ENCODE measurements around the gene NOS3. TPM values are rescaled to one million over a fixed set of nuclear protein-coding genes. Genes with fewer than 3 reads are reported as not detected.

The NOS3 gene
- total and polyA plus RNA-seq, 2 of the 13 experiments (the other 11 are each of a cell fraction or from before 2014, with no cell fraction given), result 3.7 to 7.5 TPM

- ChIA-PET CTCF (ENCODE audit: low intra/inter-chr PET ratio, low total read pairs) (no interaction called here), POLR2A (no interaction called here)
- H3K27ac ChIP-seq (ENCODE audit: extremely low read length, insufficient read depth, low read length), result no peak overlapping the region
- in situ Hi-C loops (cut with HindIII; ENCODE audit: extremely low pct_ligation_motif_present, low pct_unique_long_range_greater_than_20kb) (no loop called here), intact Hi-C loops (cut with micrococcal nuclease; ENCODE audit: unreplicated experiment) (no loop called here)
- BruUV-seq (replicated peaks), result no TSS peak
- no peaks in the 10 kb centered on the region for H3K79me2 ChIP-seq (ENCODE audit: insufficient read depth, low read length)
- H3K4me3 ChIP-seq (replicated peaks in 1 of 3; ENCODE audit: insufficient read depth in 1 of 3, low read depth in 2 of 3, low read length in 3 of 3), result no peak overlapping the region
- no peak overlapping the region for H3K4me2 ChIP-seq (ENCODE audit: low read depth, low read length)
- no peak overlapping the region for H2AFZ ChIP-seq (ENCODE audit: low read length)
- H3K4me1 ChIP-seq (ENCODE audit: insufficient read depth, low read length), result peaks cover 1% of the 10 kb centered on the region; the same call in 1 of the 2 replicates
- H3K9me3 ChIP-seq (ENCODE audit: low read length), result no peaks in the 10 kb centered on the region
- WGBS (ENCODE audit: low lambda C conversion rate), result 8% methylated on average over 2 of the region's 2 CpGs
- ATAC-seq, result no peak
- no peaks in the 10 kb centered on the region for H3K36me3 ChIP-seq (replicated peaks in 1 of 2; ENCODE audit: control insufficient read depth in 1 of 2, insufficient read depth in 2 of 2, low read length in 2 of 2)
- peaks cover 1 to 42% of the 10 kb centered on the region in 2 experiments; a peak in 4 of 5 replicates for H3K27me3 ChIP-seq (ENCODE audit: control insufficient read depth in 1 of 2, insufficient read depth in 2 of 2, low read length in 2 of 2)
- H4K20me1 ChIP-seq (ENCODE audit: insufficient read depth, low read length), result 0 out of 2 replicates have a peak, but pooled peaks cover 5% of the 10 kb centered on the region
- no peak for FAIRE-seq
- no peak for DNase-seq (ENCODE audit: low spot score)
- H3K9ac ChIP-seq (ENCODE audit: insufficient read depth, low read depth, low read length), result no peak overlapping the region
- TF ChIP-seq ZNF496 (CRISPR knock-in tag; IDR thresholded peaks at IDR 0.05; ENCODE audit: insufficient replicate concordance), result no peak
- no peak for TF ChIP-seq SP4 (CRISPR knock-in tag; IDR thresholded peaks at IDR 0.05)
- TF ChIP-seq KLF6 (CRISPR knock-in tag; IDR thresholded peaks at IDR 0.05), result peak; percentile 85
- TF ChIP-seq ZNF589 (CRISPR knock-in tag; conservative IDR thresholded peaks at IDR 0.05), result no peak
- no peak for TF ChIP-seq SOX6 (IDR thresholded peaks at IDR 0.05)
- TF ChIP-seq SOX6 (CRISPR knock-in tag; IDR thresholded peaks at IDR 0.05), result no peak
- TF ChIP-seq PRDM15 (CRISPR knock-in tag; IDR thresholded peaks at IDR 0.05), result 0 out of 2 replicates have a peak, but pooled peaks have one; percentile 30
- TF ChIP-seq KLF16 (CRISPR knock-in tag; IDR thresholded peaks at IDR 0.05), result peak in 1 of 2 experiments; percentile 75; a peak in 1 of 4 replicates
- no peak for TF ChIP-seq GPBP1L1 (CRISPR knock-in tag; IDR thresholded peaks at IDR 0.05)
- TF ChIP-seq NONO (IDR thresholded peaks at IDR 0.05), result no peak
- no peak for TF ChIP-seq NONO (CRISPR knock-in tag; conservative IDR thresholded peaks at IDR 0.05)
- TF ChIP-seq HIC2 (CRISPR knock-in tag; IDR thresholded peaks at IDR 0.05; ENCODE audit: low read depth), result no peak
- TF ChIP-seq FOXK1 (CRISPR knock-in tag; IDR thresholded peaks at IDR 0.05; ENCODE audit: borderline replicate concordance, low read depth), result peak; percentile 28; the same call in 1 of the 2 replicates
- TF ChIP-seq ZZZ3 (CRISPR knock-in tag; IDR thresholded peaks at IDR 0.05; ENCODE audit: borderline replicate concordance), result no peak
- TF ChIP-seq FOXK2 (IDR thresholded peaks at IDR 0.05), result no peak
Measured at GRCh38 chr7:150983893-150984368, 6.9 kb upstream of the NOS3 start.
